Natural killer cell (primary cell): Measurements from ENCODE around the gene OSBP2. TPM values are rescaled to one million over a fixed set of nuclear protein-coding genes. Genes with fewer than 3 reads are reported as not detected.

Experiments used
- ATAC-seq, 3 donors: fragments of 150-1000 bp in 2 of 3; fragments of 200-7000 bp in 1 of 3; cut with Tn5 transposase; 1 replicate in 1 of 3; 2 replicates in 2 of 3; pipeline ENCODE4 v1.10.0; 2021; ENCODE audit warnings: mild to moderate bottlenecking in 2 of 3, moderate library complexity in 2 of 3
- DNase-seq, 2 donors: peaks; one replicate each; pipeline versions ENCODE4 v3.0.0 to v3.0.0-alpha.2; 2013 to 2021; ENCODE audit warnings: mixed read lengths in 1 of 2
- H3K27ac ChIP-seq: one replicate; pipeline ENCODE4 v1.5.1; 2013; ENCODE audit warnings: mild to moderate bottlenecking, low read length
- H3K27me3 ChIP-seq: one replicate; pipeline ENCODE4 v1.6.1; 2013; ENCODE audit warnings: low read length; ENCODE audit not compliant: control insufficient read depth, insufficient read depth
- H3K36me3 ChIP-seq: one replicate; pipeline ENCODE4 v1.6.1; 2013; ENCODE audit warnings: low read length; ENCODE audit not compliant: control insufficient read depth, insufficient read depth
- H3K4me1 ChIP-seq: one replicate; pipeline ENCODE4 v1.6.1; 2013; ENCODE audit warnings: low read length; ENCODE audit not compliant: control insufficient read depth, insufficient read depth
- H3K4me3 ChIP-seq: one replicate; pipeline ENCODE4 v1.5.1; 2013; ENCODE audit warnings: low read length
- H3K9me3 ChIP-seq: one replicate; pipeline ENCODE4 v1.6.1; 2013; ENCODE audit warnings: low read length; ENCODE audit not compliant: control insufficient read depth, insufficient read depth
- H3K27ac Mint-ChIP-seq, 2 donors: one replicate each; pipeline ENCODE4 v1.8.0; 2022; ENCODE audit warnings: mild to moderate bottlenecking in 2 of 2, mixed read lengths in 2 of 2, moderate library complexity in 1 of 2
- H3K27me3 Mint-ChIP-seq, 2 donors: one replicate each; pipeline ENCODE4 v1.8.0; 2022; ENCODE audit warnings: low read depth in 2 of 2, mixed read lengths in 2 of 2
- H3K36me3 Mint-ChIP-seq: one replicate; pipeline ENCODE4 v1.8.0; 2022; ENCODE audit warnings: mixed read lengths
- H3K4me1 Mint-ChIP-seq, 2 donors: one replicate each; pipeline ENCODE4 v1.8.0; 2022; ENCODE audit warnings: mixed read lengths in 2 of 2
- H3K4me3 Mint-ChIP-seq: one replicate; pipeline ENCODE4 v1.8.0; 2022; ENCODE audit warnings: mild to moderate bottlenecking, moderate library complexity, mixed read lengths
- H3K9me3 Mint-ChIP-seq, 2 donors: one replicate each; pipeline ENCODE4 v1.8.0; 2022; ENCODE audit warnings: mixed read lengths in 2 of 2
- WGBS: methylation state at CpG from one replicate; pipeline ENCODE4 v1.1.7; 2013; ENCODE audit warnings: missing lambda C conversion rate; ENCODE audit not compliant: insufficient coverage; 5-methylcytosine and 5-hydroxymethylcytosine counted together
- intact Hi-C: fragments of 100-400 bp; cut with micrococcal nuclease; formaldehyde crosslinking; loops from one replicate; pipeline ENCODE4 v1.14.2; 2022
- total RNA-seq, 4 donors: library from RNA; stranded (reverse); fragments of 120-200 nt in 1 of 4; gene quantifications; one replicate each; pipeline versions ENCODE4 v1.2.3 to v1.2.4, GENCODE V29; 2013 to 2022
- TF ChIP-seq, protein P1 (sequence below): fragments of 200-600 bp; IDR thresholded peaks from one replicate; pipeline ENCODE4 v1.8.0; 2022; ENCODE audit warnings: antibody characterized with exemption

OSBP2 gene
- total RNA-seq, 3 donors from 2014 or later (not counting 1 experiment from before 2014, with no cell fraction given): 0.65 to 1.2 (median 0.79) TPM

DNA sequence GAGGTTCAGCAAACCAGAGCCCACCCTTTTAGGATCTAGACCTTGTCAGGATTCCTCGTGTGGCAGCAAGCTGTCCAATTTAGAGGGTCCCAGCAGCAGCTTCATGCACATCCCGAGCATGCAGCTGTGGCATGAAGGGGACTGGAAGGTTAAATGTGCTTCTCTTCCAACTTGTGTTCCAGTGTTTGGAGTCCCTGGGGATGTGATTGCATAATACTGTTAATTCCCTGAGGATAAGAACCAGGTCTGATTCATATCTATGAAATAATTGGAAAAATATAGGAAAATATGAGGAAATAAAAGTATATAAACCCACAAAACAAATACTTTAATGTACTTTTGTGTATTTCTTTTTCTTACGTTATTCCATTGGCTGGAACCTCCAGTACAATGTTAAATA lies 143.4 kb downstream of the OSBP2 start:
- Mint-ChIP-seq H3K4me3 (no peak overlapping the region), H3K9me3 (no peaks in the 10 kb centered on the region), H3K36me3 (no peaks in the 10 kb centered on the region), H3K27me3 (peaks cover 11 to 23% of the 10 kb centered on the region in 2 donors), H3K4me1 (no peaks in the 10 kb centered on the region), H3K27ac (no peak overlapping the region)
- peaks cover 2% of the 10 kb centered on the region for H3K9me3 ChIP-seq
- no peak overlapping the region for H3K4me3 ChIP-seq
- intact Hi-C loops: no loop called here
- WGBS: 77% methylated on average over 3 of the region's 3 CpGs
- DNase-seq (no peak), ATAC-seq (no peak)
- no peak overlapping the region for H3K27ac ChIP-seq
- no peaks in the 10 kb centered on the region for H3K27me3 ChIP-seq
- H3K36me3 ChIP-seq: no peaks in the 10 kb centered on the region
- H3K4me1 ChIP-seq: no peaks in the 10 kb centered on the region
- TF ChIP-seq, protein P1, sequence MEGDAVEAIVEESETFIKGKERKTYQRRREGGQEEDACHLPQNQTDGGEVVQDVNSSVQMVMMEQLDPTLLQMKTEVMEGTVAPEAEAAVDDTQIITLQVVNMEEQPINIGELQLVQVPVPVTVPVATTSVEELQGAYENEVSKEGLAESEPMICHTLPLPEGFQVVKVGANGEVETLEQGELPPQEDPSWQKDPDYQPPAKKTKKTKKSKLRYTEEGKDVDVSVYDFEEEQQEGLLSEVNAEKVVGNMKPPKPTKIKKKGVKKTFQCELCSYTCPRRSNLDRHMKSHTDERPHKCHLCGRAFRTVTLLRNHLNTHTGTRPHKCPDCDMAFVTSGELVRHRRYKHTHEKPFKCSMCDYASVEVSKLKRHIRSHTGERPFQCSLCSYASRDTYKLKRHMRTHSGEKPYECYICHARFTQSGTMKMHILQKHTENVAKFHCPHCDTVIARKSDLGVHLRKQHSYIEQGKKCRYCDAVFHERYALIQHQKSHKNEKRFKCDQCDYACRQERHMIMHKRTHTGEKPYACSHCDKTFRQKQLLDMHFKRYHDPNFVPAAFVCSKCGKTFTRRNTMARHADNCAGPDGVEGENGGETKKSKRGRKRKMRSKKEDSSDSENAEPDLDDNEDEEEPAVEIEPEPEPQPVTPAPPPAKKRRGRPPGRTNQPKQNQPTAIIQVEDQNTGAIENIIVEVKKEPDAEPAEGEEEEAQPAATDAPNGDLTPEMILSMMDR: no peak

DNA sequence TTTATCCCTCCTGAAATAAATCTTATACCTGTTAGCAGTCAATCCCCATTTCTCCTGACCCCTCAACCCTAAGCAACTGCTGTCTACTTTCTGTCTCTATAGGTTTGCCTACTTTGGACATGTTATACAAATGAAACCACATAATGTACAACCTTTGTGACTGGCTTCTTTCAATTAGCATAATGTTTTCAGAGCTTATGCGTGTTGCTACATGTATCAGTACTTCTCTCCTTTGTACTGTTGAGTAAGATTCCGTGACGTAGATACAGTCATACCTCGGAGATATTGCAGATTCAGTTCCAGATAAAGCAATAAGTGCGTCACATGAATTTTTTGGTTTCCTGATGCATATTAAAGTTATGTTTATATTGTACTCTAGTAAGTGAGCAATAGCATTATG lies 146.6 kb downstream of the OSBP2 start:
- ATAC-seq: no peak
- H3K4me1 ChIP-seq: no peaks in the 10 kb centered on the region
- H3K27me3 Mint-ChIP-seq: peaks cover 6 to 17% of the 10 kb centered on the region in 2 donors
- 84% methylated on average over 5 of the region's 5 CpGs for WGBS
- H3K27me3 ChIP-seq: no peaks in the 10 kb centered on the region
- DNase-seq: no peak
- no peak overlapping the region for H3K27ac Mint-ChIP-seq
- H3K36me3 ChIP-seq: no peaks in the 10 kb centered on the region
- H3K9me3 Mint-ChIP-seq: no peaks in the 10 kb centered on the region
- no peaks in the 10 kb centered on the region for H3K36me3 Mint-ChIP-seq
- no peak overlapping the region for H3K27ac ChIP-seq
- H3K4me3 Mint-ChIP-seq: no peak overlapping the region
- H3K4me3 ChIP-seq: no peak overlapping the region
- H3K4me1 Mint-ChIP-seq: no peaks in the 10 kb centered on the region
- TF ChIP-seq, protein P1: no peak
- peaks cover 2% of the 10 kb centered on the region for H3K9me3 ChIP-seq
- intact Hi-C loops: no loop called here

- 85% methylated on average over 4 of the region's 4 CpGs for WGBS
- ATAC-seq (no peak), DNase-seq (no peak)
- Histone ChIP-seq H3K27me3 (no peaks in the 10 kb centered on the region), H3K36me3 (no peaks in the 10 kb centered on the region), H3K27ac (no peak overlapping the region), H3K9me3 (no peaks in the 10 kb centered on the region), H3K4me1 (no peaks in the 10 kb centered on the region), H3K4me3 (no peak overlapping the region)
- Mint-ChIP-seq H3K27ac (no peak overlapping the region), H3K4me1 (no peaks in the 10 kb centered on the region), H3K4me3 (no peak overlapping the region), H3K27me3 (peaks cover 6% of the 10 kb centered on the region in 2 donors), H3K9me3 (no peaks in the 10 kb centered on the region), H3K36me3 (no peaks in the 10 kb centered on the region)
- intact Hi-C loops: no loop called here
- TF ChIP-seq, protein P1: no peak
Measured at GRCh38 chr22:30843245-30843644, 148.6 kb downstream of the OSBP2 start.

DNA sequence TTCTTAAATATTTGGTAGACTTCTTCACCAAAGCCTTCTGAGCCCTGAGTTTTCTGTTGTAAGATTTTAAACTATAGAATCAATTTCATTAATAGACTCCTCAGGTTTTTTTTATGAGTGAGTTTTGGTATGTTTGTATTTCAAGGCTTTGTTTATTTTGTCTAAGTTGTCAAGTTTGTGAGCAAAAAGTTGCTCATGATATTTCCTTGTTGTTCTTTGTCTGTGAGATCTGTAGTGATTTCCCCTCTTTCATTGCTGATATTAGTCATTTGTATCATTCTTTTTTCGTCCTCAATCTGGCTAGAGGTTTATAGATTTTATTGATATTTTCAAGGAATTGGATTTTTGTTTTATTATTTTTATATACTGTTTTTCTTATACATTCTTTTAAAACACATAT lies 152.9 kb downstream of the OSBP2 start:
- ATAC-seq (no peak), DNase-seq (no peak)
- Histone ChIP-seq H3K27ac (no peak overlapping the region), H3K4me1 (no peaks in the 10 kb centered on the region), H3K4me3 (no peak overlapping the region), H3K27me3 (no peaks in the 10 kb centered on the region), H3K36me3 (no peaks in the 10 kb centered on the region), H3K9me3 (no peaks in the 10 kb centered on the region)
- WGBS: no CpG with 5 or more reads among the region's 1 CpG
- Mint-ChIP-seq H3K4me3 (no peak overlapping the region), H3K4me1 (no peaks in the 10 kb centered on the region), H3K9me3 (no peaks in the 10 kb centered on the region), H3K27me3 (peaks cover 3 to 15% of the 10 kb centered on the region in 2 donors), H3K27ac (no peak overlapping the region), H3K36me3 (no peaks in the 10 kb centered on the region)
- intact Hi-C loops: no loop called here
- TF ChIP-seq, protein P1: no peak
